H9 (cell line): ENCODE measurements around the gene LYPD4. TPM values are rescaled to one million over a fixed set of nuclear protein-coding genes. Genes with fewer than 3 reads are reported as not detected.

Experiments
- DNase-seq: peaks from one replicate; pipeline ENCODE4 v3.0.0-alpha.2; 2017
- H2AFZ ChIP-seq: one replicate; pipeline ENCODE4 v1.6.1; 2013; ENCODE audit warnings: mild to moderate bottlenecking, low read length, control low read depth, moderate library complexity
- H2AK5ac ChIP-seq: 2 replicates; pipeline ENCODE4 v1.6.1; 2013; ENCODE audit warnings: low read length, control low read depth, mixed read lengths; ENCODE audit not compliant: insufficient read length
- H2BK120ac ChIP-seq: one replicate; pipeline ENCODE4 v1.6.1; 2013; ENCODE audit warnings: low read depth, mild to moderate bottlenecking, low read length, control low read depth, inconsistent platforms; ENCODE audit not compliant: poor library complexity, severe bottlenecking
- H2BK12ac ChIP-seq: 2 replicates; pipeline ENCODE4 v1.6.1; 2013; ENCODE audit warnings: low read length, control low read depth, mixed read lengths, low read depth; ENCODE audit not compliant: insufficient read length
- H2BK15ac ChIP-seq: 2 replicates; pipeline ENCODE4 v1.6.1; 2013; ENCODE audit warnings: low read depth, low read length, control low read depth
- H2BK20ac ChIP-seq: one replicate; pipeline ENCODE4 v1.6.1; 2013; ENCODE audit warnings: low read depth, mild to moderate bottlenecking, low read length, control low read depth, inconsistent platforms; ENCODE audit not compliant: poor library complexity, severe bottlenecking
- H2BK5ac ChIP-seq: 2 replicates; pipeline ENCODE4 v1.6.1; 2013; ENCODE audit warnings: low read length, control low read depth, mixed read lengths; ENCODE audit not compliant: insufficient read length
- H3K14ac ChIP-seq: 2 replicates; pipeline ENCODE4 v1.6.1; 2013; ENCODE audit warnings: low read length, control low read depth; ENCODE audit not compliant: insufficient read depth
- H3K18ac ChIP-seq: 2 replicates; pipeline ENCODE4 v1.6.1; 2013; ENCODE audit warnings: low read depth, mild to moderate bottlenecking, mixed read lengths, low read length, control low read depth; ENCODE audit not compliant: insufficient read length
- H3K23ac ChIP-seq: 2 replicates; pipeline ENCODE4 v1.6.1; 2013; ENCODE audit warnings: low read length, control low read depth, mixed read lengths, low read depth; ENCODE audit not compliant: insufficient read length
- H3K23me2 ChIP-seq: 2 replicates; pipeline ENCODE4 v1.6.1; 2013; ENCODE audit warnings: low read depth, mild to moderate bottlenecking, mixed read lengths, low read length, control low read depth; ENCODE audit not compliant: insufficient read length, poor library complexity, severe bottlenecking
- H3K27ac ChIP-seq: 2 replicates; pipeline ENCODE4 v1.5.1; 2013; ENCODE audit warnings: low read length, control low read depth, mixed read lengths, low read depth; ENCODE audit not compliant: insufficient read length
- H3K27me3 ChIP-seq: 2 replicates; pipeline ENCODE4 v1.6.1; 2013; ENCODE audit warnings: low read length, control low read depth, inconsistent platforms; ENCODE audit not compliant: insufficient read depth
- H3K4ac ChIP-seq: 2 replicates; pipeline ENCODE4 v1.6.1; 2013; ENCODE audit warnings: low read depth, mild to moderate bottlenecking, control low read depth, inconsistent platforms, low read length, moderate library complexity
- H3K4me1 ChIP-seq: 2 replicates; pipeline ENCODE4 v1.6.1; 2013; ENCODE audit warnings: low read length, control low read depth, inconsistent platforms; ENCODE audit not compliant: insufficient read depth
- H3K4me2 ChIP-seq: 2 replicates; pipeline ENCODE4 v1.6.1; 2013; ENCODE audit warnings: low read length, control low read depth, mixed read lengths; ENCODE audit not compliant: insufficient read length, insufficient read depth
- H3K56ac ChIP-seq: 2 replicates; pipeline ENCODE4 v1.6.1; 2013; ENCODE audit warnings: low read depth, mild to moderate bottlenecking, mixed read lengths, low read length, control low read depth; ENCODE audit not compliant: insufficient read length
- H3K79me1 ChIP-seq: 2 replicates; pipeline ENCODE4 v1.6.1; 2013; ENCODE audit warnings: low read depth, mild to moderate bottlenecking, moderate library complexity, low read length, control low read depth, inconsistent platforms; ENCODE audit not compliant: insufficient read depth, poor library complexity, severe bottlenecking
- H3K79me2 ChIP-seq: 2 replicates; pipeline ENCODE4 v1.6.1; 2013; ENCODE audit warnings: low read length, control low read depth, inconsistent platforms; ENCODE audit not compliant: insufficient read depth
- H3K9ac ChIP-seq: 2 replicates; pipeline ENCODE4 v1.6.1; 2013; ENCODE audit warnings: low read length, control low read depth, mixed read lengths; ENCODE audit not compliant: insufficient read length; ENCODE audit errors: extremely low read depth
- H3K9me3 ChIP-seq: one replicate; pipeline ENCODE4 v1.6.1; 2013; ENCODE audit warnings: low read depth, low read length, inconsistent platforms; ENCODE audit not compliant: control insufficient read depth
- H3T11ph ChIP-seq: one replicate; pipeline ENCODE4 v1.6.1; 2013; ENCODE audit warnings: mild to moderate bottlenecking, low read length, control low read depth, inconsistent platforms
- H4K20me1 ChIP-seq: one replicate; pipeline ENCODE4 v1.6.1; 2013; ENCODE audit not compliant: control insufficient read depth, insufficient read length, insufficient read depth
- H4K5ac ChIP-seq: 2 replicates; pipeline ENCODE4 v1.6.1; 2013; ENCODE audit warnings: low read depth, mild to moderate bottlenecking, mixed read lengths, low read length, control low read depth; ENCODE audit not compliant: insufficient read length
- H4K8ac ChIP-seq: replicated peaks from 2 replicates; pipeline ENCODE4 v1.6.1; 2013; ENCODE audit warnings: low read length, control low read depth, mixed read lengths, low read depth; ENCODE audit not compliant: insufficient read length
- H4K91ac ChIP-seq: 2 replicates; pipeline ENCODE4 v1.6.1; 2013; ENCODE audit warnings: low read depth, mild to moderate bottlenecking, moderate library complexity, mixed read lengths, low read length, control low read depth; ENCODE audit not compliant: insufficient read length
- H3K27ac Mint-ChIP-seq, 3 experiments: 2 replicates in 2 of 3; 3 replicates in 1 of 3; pipeline ENCODE4 v1.8.0; 2020 to 2021; ENCODE audit warnings: mixed read lengths in 3 of 3, mild to moderate bottlenecking in 1 of 3, moderate library complexity in 1 of 3
- H3K27me3 Mint-ChIP-seq: 2 replicates; pipeline ENCODE4 v1.8.0; 2021; ENCODE audit warnings: low read depth, mild to moderate bottlenecking, moderate library complexity, mixed read lengths
- H3K36me3 Mint-ChIP-seq, 3 experiments: 2 replicates in 2 of 3; 3 replicates in 1 of 3; pipeline ENCODE4 v1.8.0; 2020 to 2021; ENCODE audit warnings: low read depth in 3 of 3, mixed read lengths in 3 of 3; ENCODE audit not compliant: insufficient read depth in 1 of 3
- H3K4me1 Mint-ChIP-seq, 2 experiments: 2 replicates each; pipeline ENCODE4 v1.8.0; 2020; ENCODE audit warnings: mixed read lengths in 2 of 2
- H3K4me3 Mint-ChIP-seq, 2 experiments: 2 replicates in 1 of 2; 3 replicates in 1 of 2; pipeline ENCODE4 v1.8.0; 2020 to 2021; ENCODE audit warnings: mild to moderate bottlenecking in 2 of 2, mixed read lengths in 2 of 2, moderate library complexity in 1 of 2
- H3K9me3 Mint-ChIP-seq, 2 experiments: 2 replicates in 1 of 2; 3 replicates in 1 of 2; pipeline ENCODE4 v1.8.0; 2020; ENCODE audit warnings: mild to moderate bottlenecking in 2 of 2, mixed read lengths in 2 of 2, moderate library complexity in 1 of 2
- WGBS: extraction: QIAGEN DNeasy Blood & Tissue Kit; methylation state at CpG from one replicate; pipeline ENCODE4 v1.1.7; 2013; ENCODE audit warnings: missing lambda C conversion rate, low lambda C conversion rate, mixed read lengths; ENCODE audit not compliant: insufficient read length; ENCODE audit errors: extremely low coverage; 5-methylcytosine and 5-hydroxymethylcytosine counted together
- total RNA-seq: library from RNA; stranded (reverse); gene quantifications from 2 replicates; pipeline ENCODE4 v1.2.1, GENCODE V29; 2021
- TF ChIP-seq, protein P1 (sequence below): fragments of 200-600 bp; sonication (generic); conservative IDR thresholded peaks from 3 replicates; pipeline ENCODE4 v1.8.0; 2021; ENCODE audit warnings: antibody characterized with exemption, mild to moderate bottlenecking

Gene LYPD4
- total RNA-seq, 1 experiment from 2014 or later: not detected

DNA sequence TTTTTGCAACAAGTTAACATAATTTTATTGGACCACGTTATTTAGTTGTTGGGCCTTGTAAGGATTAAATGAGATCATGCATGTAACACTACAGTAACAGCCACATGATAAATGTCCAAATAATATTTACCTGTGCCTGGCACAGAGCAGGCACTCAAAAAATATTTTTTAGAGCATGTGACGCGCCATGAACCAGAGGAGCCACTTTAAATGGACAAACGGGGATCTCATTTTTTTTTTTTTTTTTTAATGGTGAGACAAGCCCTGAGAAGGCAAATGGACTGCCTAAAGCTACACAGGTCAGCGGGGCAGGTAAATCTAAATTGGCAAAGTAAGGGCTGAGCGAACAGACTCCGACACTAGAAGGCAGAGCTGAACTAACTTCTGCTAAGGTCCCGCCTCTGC, 14.7 kb upstream of the LYPD4 start:
- H3K27ac ChIP-seq: no peak overlapping the region
- H3K18ac ChIP-seq: no peak overlapping the region
- no peaks in the 10 kb centered on the region for H3K27me3 ChIP-seq
- H3K9me3 ChIP-seq: no peaks in the 10 kb centered on the region
- H3K56ac ChIP-seq: no peak overlapping the region
- Mint-ChIP-seq H3K4me1 (peaks cover 28 to 33% of the 10 kb centered on the region in 2 experiments), H3K9me3 (no peaks in the 10 kb centered on the region; a peak in 2 of 5 replicates), H3K27ac (peak overlapping the region; percentile 77 to 100 (median 86); a peak in 3 of 7 replicates), H3K27me3 (peaks cover 24% of the 10 kb centered on the region), H3K36me3 (peaks cover 35 to 38% (median 38%) of the 10 kb centered on the region in 3 experiments), H3K4me3 (peak overlapping the region; percentile 84 to 95)
- no peak overlapping the region for H2BK20ac ChIP-seq
- no peak for DNase-seq
- peaks cover 12% of the 10 kb centered on the region for H3K79me1 ChIP-seq
- H3K14ac ChIP-seq: no peak overlapping the region
- H3K79me2 ChIP-seq: peaks cover 25% of the 10 kb centered on the region
- no CpG with 5 or more reads among the region's 8 CpGs for WGBS
- TF ChIP-seq, protein P1, sequence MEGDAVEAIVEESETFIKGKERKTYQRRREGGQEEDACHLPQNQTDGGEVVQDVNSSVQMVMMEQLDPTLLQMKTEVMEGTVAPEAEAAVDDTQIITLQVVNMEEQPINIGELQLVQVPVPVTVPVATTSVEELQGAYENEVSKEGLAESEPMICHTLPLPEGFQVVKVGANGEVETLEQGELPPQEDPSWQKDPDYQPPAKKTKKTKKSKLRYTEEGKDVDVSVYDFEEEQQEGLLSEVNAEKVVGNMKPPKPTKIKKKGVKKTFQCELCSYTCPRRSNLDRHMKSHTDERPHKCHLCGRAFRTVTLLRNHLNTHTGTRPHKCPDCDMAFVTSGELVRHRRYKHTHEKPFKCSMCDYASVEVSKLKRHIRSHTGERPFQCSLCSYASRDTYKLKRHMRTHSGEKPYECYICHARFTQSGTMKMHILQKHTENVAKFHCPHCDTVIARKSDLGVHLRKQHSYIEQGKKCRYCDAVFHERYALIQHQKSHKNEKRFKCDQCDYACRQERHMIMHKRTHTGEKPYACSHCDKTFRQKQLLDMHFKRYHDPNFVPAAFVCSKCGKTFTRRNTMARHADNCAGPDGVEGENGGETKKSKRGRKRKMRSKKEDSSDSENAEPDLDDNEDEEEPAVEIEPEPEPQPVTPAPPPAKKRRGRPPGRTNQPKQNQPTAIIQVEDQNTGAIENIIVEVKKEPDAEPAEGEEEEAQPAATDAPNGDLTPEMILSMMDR: no peak
- H2BK5ac ChIP-seq: no peak overlapping the region
- no peak overlapping the region for H2BK15ac ChIP-seq
- H3K4me2 ChIP-seq: peak overlapping the region; percentile 17
- no peaks in the 10 kb centered on the region; the same call in 1 of the 2 replicates for H3K4me1 ChIP-seq
- no peak overlapping the region for H2AK5ac ChIP-seq
- no peak overlapping the region for H3K23ac ChIP-seq
- H4K91ac ChIP-seq: no peak overlapping the region
- H3K23me2 ChIP-seq: peaks cover 9% of the 10 kb centered on the region
- no peak overlapping the region for H3K9ac ChIP-seq
- no peaks in the 10 kb centered on the region for H4K20me1 ChIP-seq
- H2BK12ac ChIP-seq: no peak overlapping the region
- H4K5ac ChIP-seq: no peak overlapping the region
- H2BK120ac ChIP-seq: no peak overlapping the region
- H3K4ac ChIP-seq: no peak overlapping the region
- H4K8ac ChIP-seq: no peak overlapping the region
- H3T11ph ChIP-seq: no peak overlapping the region
- H2AFZ ChIP-seq: no peak overlapping the region
